ENCODE measurements around the gene DNM2. TPM values are rescaled to one million over a fixed set of nuclear protein-coding genes. Genes with fewer than 3 reads are reported as not detected.

The DNM2 gene
- total and polyA plus RNA-seq, 2 of the 13 experiments (the other 11 are each of a cell fraction or from before 2014, with no cell fraction given): 41.7 to 59.8 TPM

DNA sequence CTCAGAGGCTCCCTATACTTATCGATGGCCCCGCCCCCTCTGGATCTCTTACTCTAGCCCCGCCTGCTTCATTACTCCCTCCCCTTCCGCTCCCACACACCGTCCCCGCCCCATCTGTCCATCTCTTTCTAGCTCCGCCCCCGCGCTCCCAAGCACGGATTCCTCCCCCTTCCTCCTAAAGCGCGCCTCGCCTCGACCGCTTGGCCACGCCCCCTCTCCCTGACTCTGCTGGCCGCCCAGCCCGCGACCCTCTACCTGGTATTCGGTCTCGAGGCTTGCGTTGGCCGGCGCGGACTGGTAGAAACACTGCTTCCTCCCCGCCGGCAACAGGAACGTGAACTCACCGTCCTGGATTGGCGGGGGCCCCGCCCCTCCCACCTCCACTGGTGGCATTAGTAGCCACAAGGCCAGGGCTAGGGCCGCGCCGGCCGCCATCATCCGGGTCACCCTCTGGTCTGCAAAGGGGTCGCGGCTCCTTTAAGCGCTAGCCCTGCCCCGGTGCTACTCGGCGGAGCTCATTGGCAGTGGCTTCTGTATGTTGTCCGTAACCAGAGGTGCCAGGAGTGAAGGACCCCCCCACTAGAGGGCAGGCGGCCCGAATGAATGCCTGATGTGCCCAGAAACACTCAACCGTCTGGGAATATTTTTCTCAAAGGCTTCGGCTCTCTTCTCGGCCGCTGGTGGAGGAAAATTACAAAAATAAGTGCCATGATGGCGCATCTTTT lies 118.0 kb downstream of the DNM2 start, which contains the start of gene TMED1 (continued):
- peak; percentile 88 for TF ChIP-seq ZNF543 (CRISPR knock-in tag; IDR thresholded peaks at IDR 0.05)
- TF ChIP-seq ZNF562 (CRISPR knock-in tag; IDR thresholded peaks at IDR 0.05; ENCODE audit: borderline replicate concordance): no peak
- TF ChIP-seq ZNF784 (CRISPR knock-in tag; IDR thresholded peaks at IDR 0.05; ENCODE audit: borderline replicate concordance): 0 out of 2 replicates have a peak, but pooled peaks have one; percentile 1
- TF ChIP-seq ZNF260 (CRISPR knock-in tag; IDR thresholded peaks at IDR 0.05; ENCODE audit: borderline replicate concordance, low read depth): no peak
- TF ChIP-seq ZNF235 (CRISPR knock-in tag; IDR thresholded peaks at IDR 0.05; ENCODE audit: borderline replicate concordance): no peak; the same call in 1 of the 2 replicates
- TF ChIP-seq MYNN (CRISPR knock-in tag; IDR thresholded peaks at IDR 0.05; ENCODE audit: low read depth): no peak; the same call in 1 of the 2 replicates
- TF ChIP-seq GTF3A (CRISPR knock-in tag; conservative IDR thresholded peaks at IDR 0.05): peak; percentile 90; the same call in 1 of the 2 replicates
- no peak for TF ChIP-seq CAMTA2 (CRISPR knock-in tag; IDR thresholded peaks at IDR 0.05; ENCODE audit: borderline replicate concordance)
- TF ChIP-seq ZNF652 (CRISPR knock-in tag; IDR thresholded peaks at IDR 0.05; ENCODE audit: borderline replicate concordance, low read depth): no peak
- no peak for TF ChIP-seq MTA3 (CRISPR knock-in tag; IDR thresholded peaks at IDR 0.05)
- no peak for TF ChIP-seq ZKSCAN1 (IDR thresholded peaks at IDR 0.05; ENCODE audit: low read length)
- peak; percentile 98 for TF ChIP-seq KDM2A (CRISPR knock-in tag; IDR thresholded peaks at IDR 0.05; ENCODE audit: borderline replicate concordance, low read depth)
- TF ChIP-seq ZNF124 (CRISPR knock-in tag; IDR thresholded peaks at IDR 0.05): no peak
- TF ChIP-seq, protein P1, sequence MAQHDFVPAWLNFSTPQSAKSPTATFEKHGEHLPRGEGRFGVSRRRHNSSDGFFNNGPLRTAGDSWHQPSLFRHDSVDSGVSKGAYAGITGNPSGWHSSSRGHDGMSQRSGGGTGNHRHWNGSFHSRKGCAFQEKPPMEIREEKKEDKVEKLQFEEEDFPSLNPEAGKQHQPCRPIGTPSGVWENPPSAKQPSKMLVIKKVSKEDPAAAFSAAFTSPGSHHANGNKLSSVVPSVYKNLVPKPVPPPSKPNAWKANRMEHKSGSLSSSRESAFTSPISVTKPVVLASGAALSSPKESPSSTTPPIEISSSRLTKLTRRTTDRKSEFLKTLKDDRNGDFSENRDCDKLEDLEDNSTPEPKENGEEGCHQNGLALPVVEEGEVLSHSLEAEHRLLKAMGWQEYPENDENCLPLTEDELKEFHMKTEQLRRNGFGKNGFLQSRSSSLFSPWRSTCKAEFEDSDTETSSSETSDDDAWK (CRISPR knock-in tag; IDR thresholded peaks at IDR 0.05): no peak
- TF ChIP-seq ARNT (IDR thresholded peaks at IDR 0.05): no peak
- TF ChIP-seq ZNF891 (CRISPR knock-in tag; IDR thresholded peaks at IDR 0.05): no peak
- no peak for TF ChIP-seq ZNF674 (CRISPR knock-in tag; IDR thresholded peaks at IDR 0.05; ENCODE audit: low read depth)
- peak; percentile 75 for TF ChIP-seq ATF1 (CRISPR knock-in tag; IDR thresholded peaks at IDR 0.05)
- TF ChIP-seq PBX2 (CRISPR knock-in tag; IDR thresholded peaks at IDR 0.05): peak; percentile 66
- TF ChIP-seq, protein P2, sequence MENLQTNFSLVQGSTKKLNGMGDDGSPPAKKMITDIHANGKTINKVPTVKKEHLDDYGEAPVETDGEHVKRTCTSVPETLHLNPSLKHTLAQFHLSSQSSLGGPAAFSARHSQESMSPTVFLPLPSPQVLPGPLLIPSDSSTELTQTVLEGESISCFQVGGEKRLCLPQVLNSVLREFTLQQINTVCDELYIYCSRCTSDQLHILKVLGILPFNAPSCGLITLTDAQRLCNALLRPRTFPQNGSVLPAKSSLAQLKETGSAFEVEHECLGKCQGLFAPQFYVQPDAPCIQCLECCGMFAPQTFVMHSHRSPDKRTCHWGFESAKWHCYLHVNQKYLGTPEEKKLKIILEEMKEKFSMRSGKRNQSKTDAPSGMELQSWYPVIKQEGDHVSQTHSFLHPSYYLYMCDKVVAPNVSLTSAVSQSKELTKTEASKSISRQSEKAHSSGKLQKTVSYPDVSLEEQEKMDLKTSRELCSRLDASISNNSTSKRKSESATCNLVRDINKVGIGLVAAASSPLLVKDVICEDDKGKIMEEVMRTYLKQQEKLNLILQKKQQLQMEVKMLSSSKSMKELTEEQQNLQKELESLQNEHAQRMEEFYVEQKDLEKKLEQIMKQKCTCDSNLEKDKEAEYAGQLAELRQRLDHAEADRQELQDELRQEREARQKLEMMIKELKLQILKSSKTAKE (CRISPR knock-in tag; IDR thresholded peaks at IDR 0.05; ENCODE audit: borderline replicate concordance): no peak
- TF ChIP-seq AHR (CRISPR knock-in tag; IDR thresholded peaks at IDR 0.05): no peak

Data from HepG2 (cell line).